ENCODE measurements around the gene GPHA2. TPM values are rescaled to one million over a fixed set of nuclear protein-coding genes. Genes with fewer than 3 reads are reported as not detected.

GPHA2 gene
- total RNA-seq, 4 donors from 2014 or later = not detected

GRCh38 chr11:64914123-64914522, 21.6 kb downstream of the GPHA2 start:
- Histone ChIP-seq H3K36me3 (peaks cover 0 to 53% (median 0%) of the 10 kb centered on the region in 3 donors), H3K4me3 (no peak overlapping the region), H3K27me3 (no peaks in the 10 kb centered on the region), H3K27ac (no peak overlapping the region), H3K9me3 (no peaks in the 10 kb centered on the region), H3K4me1 (peaks cover 0 to 23% (median 14%) of the 10 kb centered on the region in 4 donors)
- no peak for DNase-seq
- TF ChIP-seq POLR2A (IDR thresholded peaks at IDR 0.05) = no peak
- no peak for TF ChIP-seq CTCF (IDR thresholded peaks at IDR 0.05)

GRCh38 chr11:64913171-64913727, 22.4 kb downstream of the GPHA2 start:
- H3K27me3 ChIP-seq = no peaks in the 10 kb centered on the region
- peaks cover 0 to 20% (median 13%) of the 10 kb centered on the region in 4 donors for H3K4me1 ChIP-seq
- no peak for DNase-seq
- no peak overlapping the region for H3K4me3 ChIP-seq
- no peak overlapping the region for H3K27ac ChIP-seq
- no peaks in the 10 kb centered on the region for H3K9me3 ChIP-seq
- peaks cover 0 to 61% (median 0%) of the 10 kb centered on the region in 3 donors for H3K36me3 ChIP-seq
- TF ChIP-seq POLR2A (IDR thresholded peaks at IDR 0.05) (no peak), CTCF (IDR thresholded peaks at IDR 0.05) (no peak)

- no peak for TF ChIP-seq CTCF (IDR thresholded peaks at IDR 0.05)
- no peak for TF ChIP-seq POLR2A (IDR thresholded peaks at IDR 0.05)
- no peak overlapping the region for H3K27ac ChIP-seq
- H3K9me3 ChIP-seq = no peaks in the 10 kb centered on the region
- H3K4me3 ChIP-seq = no peak overlapping the region
- no peak for DNase-seq
- H3K4me1 ChIP-seq = peaks cover 0 to 14% (median 9%) of the 10 kb centered on the region in 4 donors
- H3K36me3 ChIP-seq = peaks cover 0 to 77% (median 0%) of the 10 kb centered on the region in 3 donors
- no peaks in the 10 kb centered on the region for H3K27me3 ChIP-seq
Observed at GRCh38 chr11:64911689-64912088, 24.0 kb downstream of the GPHA2 start.

- DNase-seq = no peak
- Histone ChIP-seq H3K4me3 (no peak overlapping the region), H3K36me3 (peaks cover 0 to 83% (median 0%) of the 10 kb centered on the region in 3 donors), H3K27me3 (no peaks in the 10 kb centered on the region), H3K27ac (no peak overlapping the region), H3K9me3 (no peaks in the 10 kb centered on the region), H3K4me1 (peaks cover 0 to 12% (median 7%) of the 10 kb centered on the region in 4 donors)
- TF ChIP-seq CTCF (IDR thresholded peaks at IDR 0.05) (no peak), POLR2A (IDR thresholded peaks at IDR 0.05) (no peak)
Observed at GRCh38 chr11:64911142-64911541, 24.6 kb downstream of the GPHA2 start.

- no peaks in the 10 kb centered on the region for H3K9me3 ChIP-seq
- H3K36me3 ChIP-seq = peaks cover 0 to 88% (median 0%) of the 10 kb centered on the region in 3 donors
- H3K27me3 ChIP-seq = no peaks in the 10 kb centered on the region
- H3K4me1 ChIP-seq = peaks cover 0 to 6% (median 2%) of the 10 kb centered on the region in 4 donors
- no peak overlapping the region for H3K27ac ChIP-seq
- TF ChIP-seq POLR2A (IDR thresholded peaks at IDR 0.05) = no peak
- no peak for DNase-seq
- no peak overlapping the region for H3K4me3 ChIP-seq
Observed at GRCh38 chr11:64910451-64911093, 25.1 kb downstream of the GPHA2 start.

GRCh38 chr11:64909653-64910343, 25.9 kb downstream of the GPHA2 start:
- Histone ChIP-seq H3K27ac (no peak overlapping the region), H3K4me1 (no peaks in the 10 kb centered on the region), H3K36me3 (peaks cover 0 to 96% (median 0%) of the 10 kb centered on the region in 3 donors), H3K4me3 (no peak overlapping the region), H3K9me3 (no peaks in the 10 kb centered on the region), H3K27me3 (no peaks in the 10 kb centered on the region)
- TF ChIP-seq CTCF (IDR thresholded peaks at IDR 0.05) (no peak), POLR2A (IDR thresholded peaks at IDR 0.05) (no peak)
- DNase-seq = no peak
